Peyer's patch (tissue), 4 donors: Measurements from ENCODE around the gene NCLN.

Experiments
- POLR2A ChIP-seq, 2 donors: fragments of 450-650 bp; IDR thresholded peaks; one replicate each; pipeline ENCODE4 v1.5.1; 2017; ENCODE audit warnings: antibody characterized with exemption in 2 of 2, mild to moderate bottlenecking in 2 of 2, moderate library complexity in 2 of 2
- TF ChIP-seq, protein P1 (sequence below), 6 experiments: fragments of 450-650 bp in 4 of 6; fragments of 200-600 bp in 2 of 6; sonication (generic) in 1 of 6; IDR thresholded peaks; one replicate each; pipeline ENCODE4 v1.5.1; 2017 to 2019; ENCODE audit warnings: antibody characterized with exemption in 6 of 6, mild to moderate bottlenecking in 3 of 6, moderate library complexity in 1 of 6

- no peak for TF ChIP-seq POLR2A (IDR thresholded peaks at IDR 0.05)
- TF ChIP-seq, protein P1, sequence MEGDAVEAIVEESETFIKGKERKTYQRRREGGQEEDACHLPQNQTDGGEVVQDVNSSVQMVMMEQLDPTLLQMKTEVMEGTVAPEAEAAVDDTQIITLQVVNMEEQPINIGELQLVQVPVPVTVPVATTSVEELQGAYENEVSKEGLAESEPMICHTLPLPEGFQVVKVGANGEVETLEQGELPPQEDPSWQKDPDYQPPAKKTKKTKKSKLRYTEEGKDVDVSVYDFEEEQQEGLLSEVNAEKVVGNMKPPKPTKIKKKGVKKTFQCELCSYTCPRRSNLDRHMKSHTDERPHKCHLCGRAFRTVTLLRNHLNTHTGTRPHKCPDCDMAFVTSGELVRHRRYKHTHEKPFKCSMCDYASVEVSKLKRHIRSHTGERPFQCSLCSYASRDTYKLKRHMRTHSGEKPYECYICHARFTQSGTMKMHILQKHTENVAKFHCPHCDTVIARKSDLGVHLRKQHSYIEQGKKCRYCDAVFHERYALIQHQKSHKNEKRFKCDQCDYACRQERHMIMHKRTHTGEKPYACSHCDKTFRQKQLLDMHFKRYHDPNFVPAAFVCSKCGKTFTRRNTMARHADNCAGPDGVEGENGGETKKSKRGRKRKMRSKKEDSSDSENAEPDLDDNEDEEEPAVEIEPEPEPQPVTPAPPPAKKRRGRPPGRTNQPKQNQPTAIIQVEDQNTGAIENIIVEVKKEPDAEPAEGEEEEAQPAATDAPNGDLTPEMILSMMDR (IDR thresholded peaks at IDR 0.05): no peak
These were observed 42.9 kb upstream of the NCLN start for GRCh38 chr19:3142781-3143337.
